ENCODE measurements around the gene SLC35A2.
"Not testable (repeated sequence)": the region's sequence is repeated elsewhere in the genome, so short reads cannot be mapped to it uniquely, and the experiment has no call there.

Gene SLC35A2

DNA sequence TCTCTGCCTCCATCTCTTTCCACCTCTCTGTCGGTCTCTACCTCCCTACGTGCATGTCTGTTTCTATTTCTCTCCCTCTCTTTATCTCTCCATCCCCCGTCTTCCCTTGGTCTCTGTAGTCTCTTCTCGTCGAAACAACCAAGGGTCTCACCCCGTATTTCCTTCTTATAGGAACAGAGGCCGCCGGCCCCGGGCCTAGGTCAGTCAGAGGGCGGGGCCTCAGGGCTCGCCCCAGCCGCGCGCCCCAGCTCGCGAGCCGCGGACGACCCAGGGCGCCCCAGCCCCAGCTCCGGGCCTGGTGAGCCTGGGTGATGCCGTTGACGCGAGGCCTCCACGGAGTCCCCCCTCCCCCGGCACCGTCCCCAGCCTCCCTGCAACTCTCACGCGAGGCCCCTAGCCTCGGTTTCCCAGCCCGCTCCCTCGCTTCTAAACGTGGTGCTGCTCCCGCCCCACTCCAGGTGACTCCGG, 20.5 kb downstream of the SLC35A2 start:
- H2AFZ ChIP-seq (ENCODE audit: low read depth, low read length): no peak overlapping the region
- no peak overlapping the region for H3K27ac ChIP-seq (ENCODE audit: low read length)
- no peaks in the 10 kb centered on the region for H3K27me3 ChIP-seq (ENCODE audit: insufficient read depth, low read length, poor library complexity)
- peaks cover 11% of the 10 kb centered on the region; the same call in 1 of the 2 replicates for H4K20me1 ChIP-seq (ENCODE audit: insufficient read depth, low read length)
- ATAC-seq (ENCODE audit: insufficient read depth, low read depth) (no peak), DNase-seq (no peak)
- no peak overlapping the region for H3K4me3 ChIP-seq (ENCODE audit: low read depth in 1 of 2, low read length in 2 of 2)
- no peaks in the 10 kb centered on the region for H3K9me3 ChIP-seq (ENCODE audit: insufficient read depth, low read length, severe bottlenecking)
- H3K4me1 ChIP-seq (ENCODE audit: insufficient read depth, low read length): 0 out of 2 replicates have a peak, but pooled peaks cover 2% of the 10 kb centered on the region
- peaks cover 13% of the 10 kb centered on the region; the same call in 1 of the 2 replicates for H3K79me2 ChIP-seq (ENCODE audit: insufficient read depth, low read length)
- TF ChIP-seq, protein P1, sequence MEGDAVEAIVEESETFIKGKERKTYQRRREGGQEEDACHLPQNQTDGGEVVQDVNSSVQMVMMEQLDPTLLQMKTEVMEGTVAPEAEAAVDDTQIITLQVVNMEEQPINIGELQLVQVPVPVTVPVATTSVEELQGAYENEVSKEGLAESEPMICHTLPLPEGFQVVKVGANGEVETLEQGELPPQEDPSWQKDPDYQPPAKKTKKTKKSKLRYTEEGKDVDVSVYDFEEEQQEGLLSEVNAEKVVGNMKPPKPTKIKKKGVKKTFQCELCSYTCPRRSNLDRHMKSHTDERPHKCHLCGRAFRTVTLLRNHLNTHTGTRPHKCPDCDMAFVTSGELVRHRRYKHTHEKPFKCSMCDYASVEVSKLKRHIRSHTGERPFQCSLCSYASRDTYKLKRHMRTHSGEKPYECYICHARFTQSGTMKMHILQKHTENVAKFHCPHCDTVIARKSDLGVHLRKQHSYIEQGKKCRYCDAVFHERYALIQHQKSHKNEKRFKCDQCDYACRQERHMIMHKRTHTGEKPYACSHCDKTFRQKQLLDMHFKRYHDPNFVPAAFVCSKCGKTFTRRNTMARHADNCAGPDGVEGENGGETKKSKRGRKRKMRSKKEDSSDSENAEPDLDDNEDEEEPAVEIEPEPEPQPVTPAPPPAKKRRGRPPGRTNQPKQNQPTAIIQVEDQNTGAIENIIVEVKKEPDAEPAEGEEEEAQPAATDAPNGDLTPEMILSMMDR (IDR thresholded peaks at IDR 0.05; ENCODE audit: borderline replicate concordance, extremely low read depth, low read length, poor library complexity, severe bottlenecking): no peak
- no peak for TF ChIP-seq EZH2 (IDR thresholded peaks at IDR 0.05; ENCODE audit: borderline replicate concordance, low read depth, low read length, severe bottlenecking)
- no peak overlapping the region for H3K4me2 ChIP-seq (ENCODE audit: insufficient read depth, low read length)
- peaks cover 22% of the 10 kb centered on the region for H3K36me3 ChIP-seq (ENCODE audit: insufficient read depth, low read length)
- H3K9ac ChIP-seq (ENCODE audit: low read depth, low read length): no peak overlapping the region

DNA sequence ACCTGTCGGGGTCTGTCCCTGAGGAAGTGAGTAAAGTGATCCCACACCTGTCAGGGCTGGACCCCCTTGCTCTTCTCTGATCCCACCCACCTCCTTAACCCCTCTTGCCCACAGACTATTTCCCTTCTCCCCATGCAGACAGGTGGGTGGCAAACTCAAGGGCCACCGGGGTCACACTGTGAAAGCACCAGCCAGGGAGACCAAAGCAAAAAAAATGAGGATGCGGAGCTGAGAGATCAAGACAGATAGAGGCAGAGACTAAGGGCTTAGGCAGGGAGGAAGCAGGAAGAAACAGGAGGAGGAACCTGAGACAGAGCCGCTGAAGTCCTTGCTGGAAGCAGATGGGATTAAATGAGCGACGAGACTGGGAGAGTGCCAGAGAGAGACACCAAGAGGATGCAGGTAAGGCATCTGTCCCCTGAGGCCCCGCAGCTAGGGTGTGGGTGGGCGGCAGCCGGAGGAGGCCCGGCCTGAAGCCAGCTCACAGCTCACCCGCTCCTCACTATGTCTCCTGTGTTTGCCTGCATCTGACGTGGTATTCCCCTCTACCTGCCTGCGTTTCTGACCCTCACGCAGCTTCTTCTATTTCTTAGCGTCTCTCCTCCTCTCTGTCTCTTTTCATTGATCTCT, 21.0 kb downstream of the SLC35A2 start:
- peaks cover 21% of the 10 kb centered on the region for H3K36me3 ChIP-seq (ENCODE audit: insufficient read depth, low read length)
- H3K9ac ChIP-seq (ENCODE audit: low read depth, low read length): no peak overlapping the region
- peaks cover 9% of the 10 kb centered on the region; the same call in 1 of the 2 replicates for H3K79me2 ChIP-seq (ENCODE audit: insufficient read depth, low read length)
- no peaks in the 10 kb centered on the region for H3K27me3 ChIP-seq (ENCODE audit: insufficient read depth, low read length, poor library complexity)
- H3K4me3 ChIP-seq (ENCODE audit: low read depth in 1 of 2, low read length in 2 of 2): no peak overlapping the region
- TF ChIP-seq, protein P1 (IDR thresholded peaks at IDR 0.05; ENCODE audit: borderline replicate concordance, extremely low read depth, low read length, poor library complexity, severe bottlenecking): no peak
- no peak for TF ChIP-seq EZH2 (IDR thresholded peaks at IDR 0.05; ENCODE audit: borderline replicate concordance, low read depth, low read length, severe bottlenecking)
- H3K4me2 ChIP-seq (ENCODE audit: insufficient read depth, low read length): no peak overlapping the region
- DNase-seq: no peak
- peaks cover 7% of the 10 kb centered on the region; the same call in 1 of the 2 replicates for H4K20me1 ChIP-seq (ENCODE audit: insufficient read depth, low read length)
- H2AFZ ChIP-seq (ENCODE audit: low read depth, low read length): no peak overlapping the region
- H3K27ac ChIP-seq (ENCODE audit: low read length): no peak overlapping the region
- 0 out of 2 replicates have a peak, but pooled peaks cover 2% of the 10 kb centered on the region for H3K4me1 ChIP-seq (ENCODE audit: insufficient read depth, low read length)
- H3K9me3 ChIP-seq (ENCODE audit: insufficient read depth, low read length, severe bottlenecking): no peaks in the 10 kb centered on the region
- ATAC-seq (ENCODE audit: insufficient read depth, low read depth): no peak

DNA sequence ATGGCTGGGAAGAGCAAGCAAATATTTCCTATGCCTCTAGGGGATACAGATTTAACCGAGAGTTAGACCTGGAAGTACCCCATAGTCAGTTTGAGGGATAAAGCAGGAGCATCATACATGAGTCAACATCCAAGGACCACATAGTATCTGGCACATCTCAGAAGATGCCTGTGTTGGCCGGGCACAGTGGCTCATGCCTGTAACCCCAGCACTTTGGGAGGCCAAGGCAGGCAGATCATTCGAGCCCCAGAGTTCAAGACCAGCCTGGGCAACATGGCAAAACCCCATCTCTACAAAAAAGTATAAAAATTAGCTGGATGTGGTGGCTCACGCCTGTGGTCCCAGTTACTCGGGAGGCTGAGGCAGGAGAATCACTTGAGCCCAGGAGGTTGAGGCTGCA, 24.9 kb downstream of the SLC35A2 start:
- H3K4me2 ChIP-seq (ENCODE audit: insufficient read depth, low read length); H3K9ac ChIP-seq (ENCODE audit: low read depth, low read length); DNase-seq; H3K27me3 ChIP-seq (ENCODE audit: insufficient read depth, low read length, poor library complexity); H3K36me3 ChIP-seq (ENCODE audit: insufficient read depth, low read length); H2AFZ ChIP-seq (ENCODE audit: low read depth, low read length); H3K4me3 ChIP-seq (ENCODE audit: low read depth in 1 of 2, low read length in 2 of 2); H3K79me2 ChIP-seq (ENCODE audit: insufficient read depth, low read length); ATAC-seq (ENCODE audit: insufficient read depth, low read depth); H4K20me1 ChIP-seq (ENCODE audit: insufficient read depth, low read length); H3K9me3 ChIP-seq (ENCODE audit: insufficient read depth, low read length, severe bottlenecking); H3K4me1 ChIP-seq (ENCODE audit: insufficient read depth, low read length); H3K27ac ChIP-seq (ENCODE audit: low read length): not testable (repeated sequence)

DNA sequence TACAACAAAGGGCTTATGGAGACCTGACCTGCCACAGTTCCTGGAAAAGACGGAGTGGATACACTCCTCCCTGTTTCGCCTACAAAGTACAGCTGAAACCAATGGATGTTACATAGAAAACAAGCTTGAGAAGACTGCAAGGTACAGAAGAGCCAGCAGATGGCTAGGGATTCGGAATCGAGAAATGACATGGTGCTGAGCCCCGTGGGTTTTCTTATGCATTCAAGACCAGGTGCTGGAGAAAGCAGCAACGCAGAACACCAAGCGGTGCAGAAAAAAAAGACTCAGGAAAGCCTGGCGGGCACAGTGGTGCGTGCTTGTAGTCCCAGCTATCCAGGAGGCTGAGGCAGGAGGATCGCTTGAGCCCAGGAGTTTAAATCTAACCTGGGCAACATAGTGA, 27.7 kb downstream of the SLC35A2 start:
- H3K79me2 ChIP-seq (ENCODE audit: insufficient read depth, low read length): no peaks in the 10 kb centered on the region
- DNase-seq: no peak
- H3K9me3 ChIP-seq (ENCODE audit: insufficient read depth, low read length, severe bottlenecking): no peaks in the 10 kb centered on the region
- no peak overlapping the region for H3K27ac ChIP-seq (ENCODE audit: low read length)
- H3K36me3 ChIP-seq (ENCODE audit: insufficient read depth, low read length): no peaks in the 10 kb centered on the region
- H3K27me3 ChIP-seq (ENCODE audit: insufficient read depth, low read length, poor library complexity): no peaks in the 10 kb centered on the region
- H3K4me1 ChIP-seq (ENCODE audit: insufficient read depth, low read length): no peaks in the 10 kb centered on the region
- H3K9ac ChIP-seq (ENCODE audit: low read depth, low read length): no peak overlapping the region
- H2AFZ ChIP-seq (ENCODE audit: low read depth, low read length): no peak overlapping the region
- TF ChIP-seq, protein P1 (IDR thresholded peaks at IDR 0.05; ENCODE audit: borderline replicate concordance, extremely low read depth, low read length, poor library complexity, severe bottlenecking): no peak
- no peak for TF ChIP-seq EZH2 (IDR thresholded peaks at IDR 0.05; ENCODE audit: borderline replicate concordance, low read depth, low read length, severe bottlenecking)
- H4K20me1 ChIP-seq (ENCODE audit: insufficient read depth, low read length): no peaks in the 10 kb centered on the region
- ATAC-seq (ENCODE audit: insufficient read depth, low read depth): no peak
- no peak overlapping the region for H3K4me2 ChIP-seq (ENCODE audit: insufficient read depth, low read length)
- no peak overlapping the region for H3K4me3 ChIP-seq (ENCODE audit: low read depth in 1 of 2, low read length in 2 of 2)

DNA sequence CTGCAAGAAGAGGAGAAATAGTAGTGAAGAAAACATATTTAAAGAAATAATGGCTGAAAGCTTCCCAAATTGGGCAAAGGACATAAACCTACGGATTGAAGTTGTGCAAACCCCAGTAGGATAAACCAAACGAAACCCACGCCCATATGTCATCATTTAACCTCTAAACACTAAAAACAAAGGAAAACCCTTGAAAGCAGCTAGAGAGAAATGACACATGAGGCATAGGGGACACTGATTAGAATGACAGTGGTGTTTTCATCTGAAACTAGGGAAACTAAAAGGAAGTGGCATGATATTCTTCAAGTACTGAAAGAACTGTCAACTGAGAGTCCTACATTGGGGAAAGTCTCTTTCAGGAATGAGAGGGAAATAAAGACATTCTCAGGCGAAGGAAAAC, 34.5 kb downstream of the SLC35A2 start:
- not testable (repeated sequence) for DNase-seq; H3K4me1 ChIP-seq (ENCODE audit: insufficient read depth, low read length); H3K9me3 ChIP-seq (ENCODE audit: insufficient read depth, low read length, severe bottlenecking); ATAC-seq (ENCODE audit: insufficient read depth, low read depth); H2AFZ ChIP-seq (ENCODE audit: low read depth, low read length); H3K79me2 ChIP-seq (ENCODE audit: insufficient read depth, low read length); H3K4me3 ChIP-seq (ENCODE audit: low read depth in 1 of 2, low read length in 2 of 2); H3K27ac ChIP-seq (ENCODE audit: low read length); H3K36me3 ChIP-seq (ENCODE audit: insufficient read depth, low read length); H3K4me2 ChIP-seq (ENCODE audit: insufficient read depth, low read length); H3K27me3 ChIP-seq (ENCODE audit: insufficient read depth, low read length, poor library complexity); H3K9ac ChIP-seq (ENCODE audit: low read depth, low read length); H4K20me1 ChIP-seq (ENCODE audit: insufficient read depth, low read length)

DNA sequence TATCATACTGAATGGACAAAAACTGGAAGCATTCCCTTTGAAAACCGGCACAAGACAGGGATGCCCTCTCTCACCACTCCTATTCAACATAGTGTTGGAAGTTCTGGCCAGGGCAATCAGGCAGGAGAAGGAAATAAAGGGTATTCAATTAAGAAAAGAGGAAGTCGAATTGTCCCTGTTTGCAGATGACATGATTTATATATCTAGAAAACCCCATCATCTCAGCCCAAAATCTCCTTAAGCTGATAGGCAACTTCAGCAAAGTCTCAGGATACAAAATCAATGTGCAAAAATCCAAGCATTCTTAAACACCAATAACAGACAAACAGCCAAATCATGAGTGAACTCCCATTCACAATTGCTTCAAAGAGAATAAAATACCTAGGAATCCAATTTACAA, 39.4 kb downstream of the SLC35A2 start:
- H3K4me3 ChIP-seq (ENCODE audit: low read depth in 1 of 2, low read length in 2 of 2); H3K36me3 ChIP-seq (ENCODE audit: insufficient read depth, low read length); DNase-seq; H3K9me3 ChIP-seq (ENCODE audit: insufficient read depth, low read length, severe bottlenecking); H3K79me2 ChIP-seq (ENCODE audit: insufficient read depth, low read length); H3K27me3 ChIP-seq (ENCODE audit: insufficient read depth, low read length, poor library complexity); H3K4me2 ChIP-seq (ENCODE audit: insufficient read depth, low read length); H3K4me1 ChIP-seq (ENCODE audit: insufficient read depth, low read length); H2AFZ ChIP-seq (ENCODE audit: low read depth, low read length); H4K20me1 ChIP-seq (ENCODE audit: insufficient read depth, low read length); H3K27ac ChIP-seq (ENCODE audit: low read length); ATAC-seq (ENCODE audit: insufficient read depth, low read depth); H3K9ac ChIP-seq (ENCODE audit: low read depth, low read length): not testable (repeated sequence)
